NCI-H526 treated with DMSO at 0.1 percent for 48 hours (cell line): ENCODE measurements around the gene LNX1.
"Not testable (repeated sequence)": the region's sequence is repeated elsewhere in the genome, so short reads cannot be mapped to it uniquely, and the experiment has no call there.

Source experiments
- DNase-seq: peaks from one replicate; lab custom pipeline; 2025; lab: John Stamatoyannopoulos, UW

The LNX1 gene

GRCh38 chr4:53459548-53459947, 131.7 kb downstream of the LNX1 start:
- no peak for DNase-seq

GRCh38 chr4:53456178-53456577, 135.1 kb downstream of the LNX1 start:
- no peak for DNase-seq

DNA sequence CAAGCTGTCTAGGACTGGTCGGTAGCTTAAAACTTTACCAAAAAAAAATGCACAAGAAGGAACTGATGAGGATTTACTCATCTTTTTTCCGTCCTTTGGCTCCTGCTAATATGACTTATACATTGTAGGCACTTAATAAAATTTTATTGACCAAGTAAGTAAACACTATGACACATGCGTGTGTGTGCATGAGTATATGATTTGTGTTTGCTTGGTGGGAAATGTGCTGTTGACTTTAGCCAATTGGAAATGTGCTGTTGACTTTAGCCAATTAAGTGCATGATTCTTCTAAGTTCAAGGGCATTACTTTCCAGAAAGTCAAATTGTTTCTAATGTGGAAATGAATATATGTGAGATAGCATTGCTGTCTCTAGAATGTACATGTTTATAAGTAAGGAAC, 135.5 kb downstream of the LNX1 start:
- no peak for DNase-seq

GRCh38 chr4:53453385-53453784, 137.9 kb downstream of the LNX1 start:
- DNase-seq = no peak

- no peak for DNase-seq
These were observed 140.5 kb downstream of the LNX1 start for GRCh38 chr4:53450773-53451172.

DNA sequence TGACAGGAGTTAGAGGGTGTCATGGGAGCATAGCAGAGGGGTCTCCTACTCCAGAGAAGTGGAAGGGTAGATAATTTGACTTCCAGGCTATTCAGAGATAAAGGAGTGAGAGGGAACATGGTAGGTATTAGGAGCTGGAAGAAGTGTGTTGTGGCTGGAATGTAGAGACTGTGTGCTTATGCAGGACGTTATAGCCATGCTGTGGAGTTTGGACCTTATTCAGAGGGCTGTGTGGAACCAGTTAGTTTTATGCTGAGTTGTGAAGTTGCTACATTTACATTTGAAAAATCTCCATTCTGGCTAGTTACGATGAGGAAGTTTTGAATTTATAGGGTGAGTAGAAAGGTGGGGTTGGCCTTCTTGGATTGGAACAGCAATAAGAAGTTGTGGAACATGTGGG, 146.3 kb downstream of the LNX1 start:
- DNase-seq = no peak

GRCh38 chr4:53441564-53441963, 149.7 kb downstream of the LNX1 start:
- no peak for DNase-seq

DNA sequence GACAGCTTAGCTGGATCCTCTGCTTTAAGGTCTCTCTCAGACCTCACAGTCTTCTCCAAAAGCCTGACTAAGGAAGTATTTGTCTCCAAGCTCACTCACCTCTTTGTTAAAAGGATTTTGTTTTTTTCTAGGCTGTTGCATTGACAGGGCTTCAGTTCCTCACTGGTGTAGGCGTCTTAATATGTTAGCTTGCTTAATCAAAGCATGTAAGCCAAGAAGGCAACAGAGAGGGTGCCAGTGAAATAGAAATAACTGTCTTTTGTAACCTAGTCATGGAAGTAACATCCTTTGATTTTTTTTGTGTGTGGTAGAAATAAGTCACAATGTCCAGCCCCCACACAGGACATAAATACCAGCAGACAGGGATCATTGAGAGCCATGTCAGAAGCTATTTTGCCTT, 155.0 kb downstream of the LNX1 start:
- no peak for DNase-seq

GRCh38 chr4:53432528-53433424, 158.5 kb downstream of the LNX1 start:
- no peak for DNase-seq

DNA sequence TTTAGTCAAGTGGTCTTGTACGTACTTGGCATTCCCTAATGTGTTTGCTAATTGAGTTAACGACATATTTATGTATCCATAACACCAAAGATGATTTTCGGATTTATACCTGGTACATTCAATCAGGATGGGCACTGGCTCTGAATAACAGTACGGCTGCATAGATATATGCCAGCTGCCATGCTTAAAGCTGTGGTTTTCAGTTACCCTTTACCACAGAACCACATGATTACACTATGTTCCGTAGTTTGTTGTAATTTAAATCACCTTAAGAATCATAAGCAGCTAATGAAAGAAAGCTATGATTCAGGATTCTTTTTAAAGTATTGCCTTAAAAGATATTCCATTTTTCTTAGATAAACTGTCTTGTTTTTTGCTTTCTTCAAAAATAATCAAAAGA, 160.2 kb downstream of the LNX1 start:
- no peak for DNase-seq

- DNase-seq = no peak
These were observed 163.9 kb downstream of the LNX1 start for GRCh38 chr4:53427366-53427765.

GRCh38 chr4:53424280-53424679, 167.0 kb downstream of the LNX1 start:
- no peak for DNase-seq

GRCh38 chr4:53422367-53422766, 168.9 kb downstream of the LNX1 start:
- no peak for DNase-seq

- DNase-seq = no peak
These were observed 169.5 kb downstream of the LNX1 start for GRCh38 chr4:53421791-53422190.

DNA sequence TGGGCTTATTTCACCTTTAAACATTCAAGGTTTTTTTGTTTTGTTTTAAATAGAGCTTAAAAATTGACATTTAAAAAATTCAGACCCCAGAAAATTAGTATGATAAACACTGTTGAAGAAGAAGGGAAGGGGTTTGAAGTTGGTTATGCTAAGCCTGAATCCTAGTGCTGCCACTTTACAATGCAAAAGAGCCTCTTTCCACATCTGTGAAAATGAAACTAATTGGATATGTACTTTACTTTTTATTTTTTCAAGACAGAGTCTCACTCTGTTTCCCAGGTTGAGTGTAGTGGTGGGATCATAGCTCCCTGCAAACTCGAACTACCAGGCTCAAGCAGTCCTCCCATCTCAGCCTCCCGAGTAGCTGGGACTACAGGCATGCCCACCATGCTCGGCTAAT, 172.1 kb downstream of the LNX1 start:
- DNase-seq = no peak

DNA sequence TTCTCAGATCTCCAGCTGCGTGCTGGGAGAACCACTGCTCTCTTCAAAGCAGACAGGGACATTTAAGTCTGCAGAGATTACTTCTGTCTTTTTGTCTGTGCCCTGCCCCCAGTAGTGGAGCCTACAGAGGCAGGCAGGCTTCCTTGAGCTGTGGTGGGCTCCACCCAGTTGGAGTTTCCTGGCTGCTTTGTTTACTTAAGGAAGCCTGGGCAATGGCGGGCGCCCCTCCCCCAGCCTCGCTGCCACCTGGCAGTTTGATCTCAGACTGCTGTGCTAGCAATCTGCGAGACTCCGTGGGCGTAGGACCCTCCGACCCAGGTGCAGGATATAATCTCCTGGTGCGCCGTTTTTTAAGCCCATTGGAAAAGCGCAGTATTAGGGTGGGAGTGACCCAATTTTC, 181.8 kb downstream of the LNX1 start:
- not testable (repeated sequence) for DNase-seq
